Measurements from ENCODE around the gene MAMDC2.

Gene MAMDC2

GRCh38 chr9:70060883-70061507 lies 17.3 kb downstream of the MAMDC2 start:
- FAIRE-seq (no peak), DNase-seq (ENCODE audit: insufficient read length, low spot score) (no peak)

GRCh38 chr9:70061776-70062175 lies 18.1 kb downstream of the MAMDC2 start:
- FAIRE-seq = no peak
- DNase-seq (ENCODE audit: insufficient read length, low spot score) = no peak

DNA sequence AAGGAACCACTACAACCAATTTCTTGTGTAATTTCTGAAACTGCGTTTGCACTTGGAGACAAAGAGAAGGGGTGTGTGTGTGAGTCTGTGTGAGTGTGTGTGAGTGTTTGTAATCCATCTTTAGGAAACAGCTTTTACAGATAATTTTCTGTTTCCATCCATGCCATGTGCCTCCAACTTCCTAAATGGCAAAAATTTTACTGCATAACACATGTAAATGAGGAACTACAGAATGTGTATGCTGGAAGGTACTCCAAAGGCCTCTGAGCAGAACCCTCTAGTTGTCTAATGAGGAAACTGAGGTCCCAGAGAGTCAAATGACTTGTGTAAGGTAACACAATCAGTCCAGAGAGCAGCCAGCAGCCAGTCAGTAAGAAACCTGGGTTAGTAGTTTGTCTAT lies 20.8 kb downstream of the MAMDC2 start:
- no peak for FAIRE-seq
- no peak for DNase-seq (ENCODE audit: insufficient read length, low spot score)

- DNase-seq (ENCODE audit: insufficient read length, low spot score) = no peak
- no peak for FAIRE-seq
Measured at GRCh38 chr9:70065572-70065971, 21.9 kb downstream of the MAMDC2 start.

DNA sequence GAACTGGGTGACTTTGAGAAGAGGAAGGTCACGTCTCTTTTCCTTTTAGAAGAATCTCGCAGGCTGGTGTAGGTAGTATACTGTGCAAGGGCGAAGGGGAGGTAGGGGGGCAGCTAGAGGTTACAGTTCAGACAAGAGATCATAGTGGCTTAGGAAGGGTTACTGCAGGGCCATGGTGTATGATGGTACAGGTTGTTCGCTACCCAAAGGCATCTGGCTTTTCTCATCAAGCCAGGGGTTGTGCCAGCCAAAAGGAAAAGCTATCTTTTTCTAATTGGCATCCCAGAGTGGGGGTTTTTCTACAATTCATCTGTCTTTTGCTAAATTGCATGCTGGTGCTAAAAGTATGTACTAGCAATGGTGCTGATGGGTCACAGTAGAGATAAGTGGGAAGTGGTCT lies 22.8 kb downstream of the MAMDC2 start:
- DNase-seq (ENCODE audit: insufficient read length, low spot score) = no peak
- no peak for FAIRE-seq

- DNase-seq (ENCODE audit: insufficient read length, low spot score) (no peak), FAIRE-seq (no peak)
Measured at GRCh38 chr9:70066874-70067273, 23.2 kb downstream of the MAMDC2 start.

- DNase-seq (ENCODE audit: insufficient read length, low spot score) = no peak
- FAIRE-seq = no peak
Measured at GRCh38 chr9:70069704-70070103, 26.1 kb downstream of the MAMDC2 start.

- DNase-seq (ENCODE audit: insufficient read length, low spot score) = no peak
- no peak for FAIRE-seq
Measured at GRCh38 chr9:70073193-70073592, 29.5 kb downstream of the MAMDC2 start.

DNA sequence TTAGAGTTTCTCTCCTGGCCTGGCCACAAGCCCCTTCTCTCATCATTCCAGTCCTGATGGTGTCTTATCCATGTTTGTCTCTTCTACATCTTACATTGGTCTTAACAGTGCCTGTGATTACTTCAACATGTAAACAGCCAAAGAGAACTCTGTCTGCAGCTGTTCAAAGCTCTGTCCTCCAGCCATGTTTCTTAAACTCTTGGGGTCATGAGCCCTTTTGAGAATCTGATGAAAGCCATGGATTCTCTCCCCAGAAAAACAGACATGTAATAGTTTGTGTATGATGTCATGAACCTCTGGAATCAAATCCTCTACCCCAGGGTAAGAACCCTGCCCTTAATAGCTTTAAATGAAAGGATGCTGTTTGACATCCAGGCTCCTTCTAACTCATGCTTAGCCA lies 30.1 kb downstream of the MAMDC2 start:
- FAIRE-seq = no peak
- DNase-seq (ENCODE audit: insufficient read length, low spot score) = no peak

DNA sequence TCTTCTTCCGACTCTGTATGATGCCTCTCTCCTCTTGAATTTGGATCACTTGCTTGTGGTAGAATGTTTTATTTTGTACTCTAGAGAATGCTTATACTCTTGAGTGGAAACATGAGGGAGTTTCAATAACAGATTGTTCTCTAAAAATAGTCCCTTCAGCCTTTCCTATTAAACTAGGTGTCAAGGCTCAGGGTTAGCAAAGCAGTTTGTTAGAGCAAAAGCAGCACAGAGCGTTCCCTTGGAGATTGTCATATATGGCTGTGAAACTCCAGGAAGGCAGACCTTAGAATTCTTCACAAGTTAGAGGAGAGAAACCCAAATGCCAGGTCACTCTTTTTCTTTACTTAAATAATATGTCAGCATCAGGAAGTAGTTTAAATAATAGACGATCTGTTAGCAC lies 33.0 kb downstream of the MAMDC2 start:
- DNase-seq (ENCODE audit: insufficient read length, low spot score) = no peak
- FAIRE-seq = no peak

DNA sequence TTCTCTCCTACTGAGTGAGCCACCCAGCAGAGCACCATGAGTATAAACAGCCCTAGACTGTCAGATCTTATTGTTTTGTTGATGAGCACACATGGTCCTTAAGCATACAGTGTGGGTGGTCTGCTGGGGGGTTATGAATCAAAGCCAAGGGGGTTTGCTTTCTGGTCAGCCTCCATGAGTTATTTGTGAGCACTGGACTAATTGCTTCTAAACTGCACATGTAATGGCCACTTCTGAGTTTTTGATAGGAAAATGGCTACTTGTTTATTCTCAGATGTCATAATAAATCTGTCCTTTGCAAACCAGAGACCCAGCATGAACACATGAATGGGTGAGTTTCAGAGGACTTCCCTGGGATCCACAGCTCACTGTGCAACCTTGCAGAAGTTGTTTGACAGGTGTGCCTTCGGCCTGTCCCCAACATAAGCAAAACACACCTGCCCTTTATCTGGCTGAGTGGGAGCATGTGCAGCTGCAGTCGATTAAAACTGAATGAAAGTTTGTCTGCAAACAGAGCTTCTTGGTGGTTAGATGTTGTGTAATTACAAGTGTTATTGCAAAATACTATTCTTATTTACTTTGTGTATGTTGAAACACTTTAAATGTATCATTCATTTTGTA lies 35.9 kb downstream of the MAMDC2 start:
- no peak for FAIRE-seq
- no peak for DNase-seq (ENCODE audit: insufficient read length, low spot score)

GRCh38 chr9:70080481-70081119 lies 37.0 kb downstream of the MAMDC2 start:
- no peak for FAIRE-seq
- DNase-seq (ENCODE audit: insufficient read length, low spot score) = no peak

- FAIRE-seq (no peak), DNase-seq (ENCODE audit: insufficient read length, low spot score) (no peak)
Measured at GRCh38 chr9:70081120-70081495, 37.5 kb downstream of the MAMDC2 start.

GRCh38 chr9:70083429-70083828 lies 39.8 kb downstream of the MAMDC2 start:
- no peak for DNase-seq (ENCODE audit: insufficient read length, low spot score)
- no peak for FAIRE-seq

GRCh38 chr9:70085241-70085640 lies 41.6 kb downstream of the MAMDC2 start:
- FAIRE-seq (no peak), DNase-seq (ENCODE audit: insufficient read length, low spot score) (no peak)

GRCh38 chr9:70091103-70091502 lies 47.5 kb downstream of the MAMDC2 start:
- no peak for FAIRE-seq
- DNase-seq (ENCODE audit: insufficient read length, low spot score) = no peak

GRCh38 chr9:70091572-70091971 lies 47.9 kb downstream of the MAMDC2 start:
- FAIRE-seq (no peak), DNase-seq (ENCODE audit: insufficient read length, low spot score) (no peak)

GRCh38 chr9:70092190-70092589 lies 48.5 kb downstream of the MAMDC2 start:
- no peak for FAIRE-seq
- no peak for DNase-seq (ENCODE audit: insufficient read length, low spot score)

- DNase-seq (ENCODE audit: insufficient read length, low spot score) = no peak
- FAIRE-seq = no peak
Measured at GRCh38 chr9:70093095-70093494, 49.4 kb downstream of the MAMDC2 start.

DNA sequence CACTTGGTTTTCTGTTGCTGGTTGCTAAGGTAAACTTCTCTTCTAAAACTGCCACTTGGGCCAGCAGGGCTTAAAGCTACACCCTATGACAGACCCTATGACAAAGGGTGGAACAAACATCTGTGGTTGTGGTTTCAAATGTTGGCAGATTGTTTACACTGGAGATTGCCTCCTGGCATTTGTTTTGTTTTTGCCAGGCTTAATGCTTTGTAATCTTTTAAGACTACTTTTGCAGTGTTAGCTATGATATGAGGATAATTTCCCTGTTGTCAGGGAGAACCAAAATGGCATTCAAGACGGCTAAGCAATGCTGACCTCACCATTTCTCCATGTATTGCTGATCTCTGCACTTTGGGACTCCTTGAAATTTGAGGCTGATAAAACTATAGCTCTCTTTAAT lies 50.3 kb downstream of the MAMDC2 start:
- FAIRE-seq = no peak
- no peak for DNase-seq (ENCODE audit: insufficient read length, low spot score)

DNA sequence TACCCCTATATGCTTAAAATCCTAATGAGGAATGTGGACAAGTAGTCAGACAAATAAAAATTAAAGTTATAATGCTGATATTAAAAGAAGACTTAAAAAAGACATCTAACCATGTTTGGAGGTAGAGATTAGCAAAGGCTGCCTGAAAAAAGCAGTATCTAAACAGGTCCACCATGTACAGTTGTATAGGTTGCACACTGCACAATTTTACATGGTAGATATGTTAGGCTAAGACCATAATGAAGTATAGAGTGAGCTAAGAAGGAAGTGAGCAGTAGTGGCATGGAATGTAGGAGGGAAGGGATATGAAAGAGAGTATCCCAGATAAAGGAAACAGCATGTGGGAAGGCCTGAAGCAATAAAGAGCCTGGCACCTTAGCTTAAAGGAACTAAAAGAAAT lies 51.1 kb downstream of the MAMDC2 start:
- DNase-seq (ENCODE audit: insufficient read length, low spot score) (no peak), FAIRE-seq (no peak)

GRCh38 chr9:70097187-70097586 lies 53.5 kb downstream of the MAMDC2 start:
- FAIRE-seq = no peak
- DNase-seq (ENCODE audit: insufficient read length, low spot score) = no peak

Measured in GM19239 (cell line).